GM21528 (cell line): ENCODE measurements around the gene DIP2C.
"Not testable (repeated sequence)": the region's sequence is repeated elsewhere in the genome, so short reads cannot be mapped to it uniquely, and the experiment has no call there.

Experiments used
- ATAC-seq: cut with Tn5 transposase; IDR thresholded peaks from one replicate; pipeline ENCODE4 v1.9.1; 2021; ENCODE audit warnings: mild to moderate bottlenecking, moderate library complexity; ENCODE audit not compliant: unreplicated experiment, low FRiP score

DIP2C gene

GRCh38 chr10:661597-662222 lies 27.8 kb downstream of the DIP2C start:
- ATAC-seq: no peak

- no peak for ATAC-seq
These were observed 28.4 kb downstream of the DIP2C start for GRCh38 chr10:660970-661596.

- no peak for ATAC-seq
These were observed 29.0 kb downstream of the DIP2C start for GRCh38 chr10:660413-660969.

GRCh38 chr10:659688-660141 lies 29.8 kb downstream of the DIP2C start:
- no peak for ATAC-seq

GRCh38 chr10:657816-658350 lies 31.6 kb downstream of the DIP2C start:
- ATAC-seq: not testable (repeated sequence)

GRCh38 chr10:656883-657282 lies 32.6 kb downstream of the DIP2C start:
- ATAC-seq: no peak

GRCh38 chr10:655184-655583 lies 34.3 kb downstream of the DIP2C start:
- no peak for ATAC-seq

GRCh38 chr10:654647-654996 lies 34.8 kb downstream of the DIP2C start:
- ATAC-seq: no peak

- no peak for ATAC-seq
These were observed 35.3 kb downstream of the DIP2C start for GRCh38 chr10:653991-654646.

- ATAC-seq: not testable (repeated sequence)
These were observed 36.5 kb downstream of the DIP2C start for GRCh38 chr10:652832-653459.

- no peak for ATAC-seq
These were observed 37.2 kb downstream of the DIP2C start for GRCh38 chr10:652233-652632.

GRCh38 chr10:651692-652091 lies 37.8 kb downstream of the DIP2C start:
- no peak for ATAC-seq

- ATAC-seq: no peak
These were observed 38.4 kb downstream of the DIP2C start for GRCh38 chr10:650886-651615.

GRCh38 chr10:650441-650851 lies 39.0 kb downstream of the DIP2C start:
- no peak for ATAC-seq

- no peak for ATAC-seq
These were observed 39.5 kb downstream of the DIP2C start for GRCh38 chr10:649798-650440.

GRCh38 chr10:649445-649797 lies 40.0 kb downstream of the DIP2C start:
- no peak for ATAC-seq

GRCh38 chr10:647019-647418 lies 42.4 kb downstream of the DIP2C start:
- not testable (repeated sequence) for ATAC-seq

- ATAC-seq: no peak
These were observed 43.3 kb downstream of the DIP2C start for GRCh38 chr10:646118-646524.

GRCh38 chr10:644943-645334 lies 44.5 kb downstream of the DIP2C start:
- no peak for ATAC-seq
